ENCODE measurements around the gene BEST3. TPM values are rescaled to one million over a fixed set of nuclear protein-coding genes. Genes with fewer than 3 reads are reported as not detected.

The BEST3 gene
- total and polyA plus RNA-seq, 2 experiments from 2014 or later: not detected

DNA sequence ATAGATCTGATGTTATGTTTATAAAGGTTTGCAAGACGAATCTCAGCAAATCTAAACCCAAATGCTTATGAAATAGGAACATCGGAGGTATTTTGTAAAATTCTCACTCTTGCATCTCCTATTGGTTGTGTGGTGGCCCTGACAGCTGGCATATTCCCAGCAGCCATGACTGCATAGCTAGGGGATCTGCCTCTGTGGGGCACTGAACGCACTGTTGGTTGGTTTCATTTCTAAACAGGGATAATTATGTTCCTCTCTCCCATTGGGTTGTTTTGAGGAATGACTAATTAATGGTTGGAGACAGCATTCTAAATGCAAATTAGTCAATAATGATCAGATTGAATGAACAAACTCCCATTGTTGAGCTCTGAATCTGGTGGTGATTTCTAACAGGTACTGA lies 2.7 kb upstream of the BEST3 start:
- H3K27ac ChIP-seq (ENCODE audit: low read depth): no peak overlapping the region
- H3K4me1 ChIP-seq (ENCODE audit: insufficient read depth): no peaks in the 10 kb centered on the region
- no peak overlapping the region for H3K4me3 ChIP-seq
- no peaks in the 10 kb centered on the region for H4K20me1 ChIP-seq (replicated peaks; ENCODE audit: insufficient read depth)
- TF ChIP-seq POLR2AphosphoS5 (IDR thresholded peaks at IDR 0.05; ENCODE audit: low read depth) (no peak), STAT1 (IDR thresholded peaks at IDR 0.05; ENCODE audit: unreplicated experiment) (no peak), NANOG (IDR thresholded peaks at IDR 0.05; ENCODE audit: borderline replicate concordance) (no peak)
- no peaks in the 10 kb centered on the region for H3K27me3 ChIP-seq (ENCODE audit: insufficient read depth)
- peak overlapping the region; percentile 53; the same call in 1 of the 2 replicates for H2AFZ ChIP-seq
- Mint-ChIP-seq H3K4me1 (peaks cover 3% of the 10 kb centered on the region; the same call in 1 of the 3 replicates), H3K36me3 (ENCODE audit: low read depth) (no peaks in the 10 kb centered on the region), H3K4me3 (no peak overlapping the region), H3K27ac (no peak overlapping the region), H3K9me3 (no peaks in the 10 kb centered on the region; the same call in 2 of the 3 replicates), H3K27me3 (ENCODE audit: insufficient read depth, low read depth, poor library complexity) (peaks cover 4% of the 10 kb centered on the region)
- no peak for DNase-seq (ENCODE audit: low spot score)
- H3F3A ChIP-seq (replicated peaks; ENCODE audit: low read depth): no peaks in the 10 kb centered on the region
- H3K79me2 ChIP-seq (replicated peaks; ENCODE audit: insufficient read depth): no peaks in the 10 kb centered on the region
- H3K4me2 ChIP-seq: no peak overlapping the region
- H3K36me3 ChIP-seq (ENCODE audit: insufficient read depth): no peaks in the 10 kb centered on the region
- no peak for ATAC-seq
- H3K9me2 ChIP-seq (ENCODE audit: insufficient read depth): no peaks in the 10 kb centered on the region

DNA sequence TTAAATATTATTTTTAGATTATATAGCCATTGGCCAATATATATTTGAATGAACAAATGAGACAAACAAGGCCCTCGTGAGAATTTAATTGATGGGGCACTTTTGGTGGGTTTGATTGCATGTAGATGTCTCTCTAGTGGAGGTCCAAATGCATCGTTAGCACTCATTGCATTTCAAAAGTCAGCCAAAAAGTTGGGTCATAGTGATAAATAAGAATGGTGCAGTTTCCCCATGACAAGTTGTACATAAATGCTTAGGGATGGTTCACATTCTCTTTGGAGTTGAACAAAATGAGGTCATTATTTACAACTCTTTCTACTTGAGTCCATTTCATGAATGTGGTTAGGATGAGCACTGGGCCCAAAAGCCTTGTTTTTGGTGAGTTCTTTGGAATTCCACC lies 1.0 kb downstream of the BEST3 start:
- Histone ChIP-seq H3K9me2 (ENCODE audit: insufficient read depth) (no peaks in the 10 kb centered on the region), H3F3A (replicated peaks; ENCODE audit: low read depth) (no peaks in the 10 kb centered on the region), H4K20me1 (replicated peaks; ENCODE audit: insufficient read depth) (no peaks in the 10 kb centered on the region), H3K27me3 (ENCODE audit: insufficient read depth) (no peaks in the 10 kb centered on the region), H3K79me2 (replicated peaks; ENCODE audit: insufficient read depth) (no peaks in the 10 kb centered on the region), H3K4me1 (ENCODE audit: insufficient read depth) (no peaks in the 10 kb centered on the region), H3K36me3 (ENCODE audit: insufficient read depth) (no peaks in the 10 kb centered on the region), H3K4me3 (no peak overlapping the region), H3K4me2 (no peak overlapping the region), H3K27ac (ENCODE audit: low read depth) (no peak overlapping the region), H2AFZ (no peak overlapping the region)
- Mint-ChIP-seq H3K36me3 (ENCODE audit: low read depth) (no peaks in the 10 kb centered on the region), H3K4me1 (peaks cover 3% of the 10 kb centered on the region; the same call in 1 of the 3 replicates), H3K4me3 (no peak overlapping the region), H3K9me3 (no peaks in the 10 kb centered on the region), H3K27ac (no peak overlapping the region), H3K27me3 (ENCODE audit: insufficient read depth, low read depth, poor library complexity) (peaks cover 2% of the 10 kb centered on the region)
- ATAC-seq (no peak), DNase-seq (ENCODE audit: low spot score) (no peak)
- TF ChIP-seq, protein P1, sequence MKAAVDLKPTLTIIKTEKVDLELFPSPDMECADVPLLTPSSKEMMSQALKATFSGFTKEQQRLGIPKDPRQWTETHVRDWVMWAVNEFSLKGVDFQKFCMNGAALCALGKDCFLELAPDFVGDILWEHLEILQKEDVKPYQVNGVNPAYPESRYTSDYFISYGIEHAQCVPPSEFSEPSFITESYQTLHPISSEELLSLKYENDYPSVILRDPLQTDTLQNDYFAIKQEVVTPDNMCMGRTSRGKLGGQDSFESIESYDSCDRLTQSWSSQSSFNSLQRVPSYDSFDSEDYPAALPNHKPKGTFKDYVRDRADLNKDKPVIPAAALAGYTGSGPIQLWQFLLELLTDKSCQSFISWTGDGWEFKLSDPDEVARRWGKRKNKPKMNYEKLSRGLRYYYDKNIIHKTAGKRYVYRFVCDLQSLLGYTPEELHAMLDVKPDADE (IDR thresholded peaks at IDR 0.05): no peak

DNA sequence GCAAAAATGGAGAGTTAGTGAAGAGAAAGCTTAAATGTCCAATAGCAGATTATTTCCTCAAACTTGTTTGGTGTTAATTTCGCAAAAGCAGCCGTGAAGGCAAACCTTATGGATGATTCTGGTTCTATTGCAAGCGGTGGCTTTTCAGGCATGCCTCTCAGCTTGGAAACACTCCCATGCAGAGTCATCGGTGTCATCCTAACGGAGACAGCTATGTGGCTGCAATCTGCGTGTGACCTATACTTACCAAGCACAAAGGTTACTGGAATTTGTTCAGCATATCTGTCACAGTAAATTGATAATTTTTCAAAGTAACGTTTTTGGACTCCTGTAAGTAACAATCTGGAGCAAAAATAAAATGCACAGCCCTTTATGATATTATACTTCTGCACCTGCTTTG lies 5.0 kb downstream of the BEST3 start:
- no peak for DNase-seq (ENCODE audit: low spot score)
- Histone ChIP-seq H3K9me2 (ENCODE audit: insufficient read depth) (no peaks in the 10 kb centered on the region), H3K4me3 (no peak overlapping the region), H2AFZ (peak overlapping the region; percentile 49), H3K27me3 (ENCODE audit: insufficient read depth) (no peaks in the 10 kb centered on the region), H4K20me1 (replicated peaks; ENCODE audit: insufficient read depth) (no peaks in the 10 kb centered on the region), H3F3A (replicated peaks; ENCODE audit: low read depth) (no peaks in the 10 kb centered on the region), H3K4me1 (ENCODE audit: insufficient read depth) (peaks cover 13% of the 10 kb centered on the region), H3K27ac (ENCODE audit: low read depth) (no peak overlapping the region), H3K4me2 (no peak overlapping the region), H3K36me3 (ENCODE audit: insufficient read depth) (no peaks in the 10 kb centered on the region), H3K79me2 (replicated peaks; ENCODE audit: insufficient read depth) (no peaks in the 10 kb centered on the region)
- H3K9me3 Mint-ChIP-seq: no peaks in the 10 kb centered on the region
- H3K27me3 Mint-ChIP-seq (ENCODE audit: insufficient read depth, low read depth, poor library complexity): no peaks in the 10 kb centered on the region
- no peaks in the 10 kb centered on the region for H3K36me3 Mint-ChIP-seq (ENCODE audit: low read depth)
- no peak overlapping the region for H3K4me3 Mint-ChIP-seq
- peaks cover 16% of the 10 kb centered on the region for H3K4me1 Mint-ChIP-seq
- no peak for ATAC-seq
- no peak overlapping the region for H3K27ac Mint-ChIP-seq
- TF ChIP-seq, protein P2, sequence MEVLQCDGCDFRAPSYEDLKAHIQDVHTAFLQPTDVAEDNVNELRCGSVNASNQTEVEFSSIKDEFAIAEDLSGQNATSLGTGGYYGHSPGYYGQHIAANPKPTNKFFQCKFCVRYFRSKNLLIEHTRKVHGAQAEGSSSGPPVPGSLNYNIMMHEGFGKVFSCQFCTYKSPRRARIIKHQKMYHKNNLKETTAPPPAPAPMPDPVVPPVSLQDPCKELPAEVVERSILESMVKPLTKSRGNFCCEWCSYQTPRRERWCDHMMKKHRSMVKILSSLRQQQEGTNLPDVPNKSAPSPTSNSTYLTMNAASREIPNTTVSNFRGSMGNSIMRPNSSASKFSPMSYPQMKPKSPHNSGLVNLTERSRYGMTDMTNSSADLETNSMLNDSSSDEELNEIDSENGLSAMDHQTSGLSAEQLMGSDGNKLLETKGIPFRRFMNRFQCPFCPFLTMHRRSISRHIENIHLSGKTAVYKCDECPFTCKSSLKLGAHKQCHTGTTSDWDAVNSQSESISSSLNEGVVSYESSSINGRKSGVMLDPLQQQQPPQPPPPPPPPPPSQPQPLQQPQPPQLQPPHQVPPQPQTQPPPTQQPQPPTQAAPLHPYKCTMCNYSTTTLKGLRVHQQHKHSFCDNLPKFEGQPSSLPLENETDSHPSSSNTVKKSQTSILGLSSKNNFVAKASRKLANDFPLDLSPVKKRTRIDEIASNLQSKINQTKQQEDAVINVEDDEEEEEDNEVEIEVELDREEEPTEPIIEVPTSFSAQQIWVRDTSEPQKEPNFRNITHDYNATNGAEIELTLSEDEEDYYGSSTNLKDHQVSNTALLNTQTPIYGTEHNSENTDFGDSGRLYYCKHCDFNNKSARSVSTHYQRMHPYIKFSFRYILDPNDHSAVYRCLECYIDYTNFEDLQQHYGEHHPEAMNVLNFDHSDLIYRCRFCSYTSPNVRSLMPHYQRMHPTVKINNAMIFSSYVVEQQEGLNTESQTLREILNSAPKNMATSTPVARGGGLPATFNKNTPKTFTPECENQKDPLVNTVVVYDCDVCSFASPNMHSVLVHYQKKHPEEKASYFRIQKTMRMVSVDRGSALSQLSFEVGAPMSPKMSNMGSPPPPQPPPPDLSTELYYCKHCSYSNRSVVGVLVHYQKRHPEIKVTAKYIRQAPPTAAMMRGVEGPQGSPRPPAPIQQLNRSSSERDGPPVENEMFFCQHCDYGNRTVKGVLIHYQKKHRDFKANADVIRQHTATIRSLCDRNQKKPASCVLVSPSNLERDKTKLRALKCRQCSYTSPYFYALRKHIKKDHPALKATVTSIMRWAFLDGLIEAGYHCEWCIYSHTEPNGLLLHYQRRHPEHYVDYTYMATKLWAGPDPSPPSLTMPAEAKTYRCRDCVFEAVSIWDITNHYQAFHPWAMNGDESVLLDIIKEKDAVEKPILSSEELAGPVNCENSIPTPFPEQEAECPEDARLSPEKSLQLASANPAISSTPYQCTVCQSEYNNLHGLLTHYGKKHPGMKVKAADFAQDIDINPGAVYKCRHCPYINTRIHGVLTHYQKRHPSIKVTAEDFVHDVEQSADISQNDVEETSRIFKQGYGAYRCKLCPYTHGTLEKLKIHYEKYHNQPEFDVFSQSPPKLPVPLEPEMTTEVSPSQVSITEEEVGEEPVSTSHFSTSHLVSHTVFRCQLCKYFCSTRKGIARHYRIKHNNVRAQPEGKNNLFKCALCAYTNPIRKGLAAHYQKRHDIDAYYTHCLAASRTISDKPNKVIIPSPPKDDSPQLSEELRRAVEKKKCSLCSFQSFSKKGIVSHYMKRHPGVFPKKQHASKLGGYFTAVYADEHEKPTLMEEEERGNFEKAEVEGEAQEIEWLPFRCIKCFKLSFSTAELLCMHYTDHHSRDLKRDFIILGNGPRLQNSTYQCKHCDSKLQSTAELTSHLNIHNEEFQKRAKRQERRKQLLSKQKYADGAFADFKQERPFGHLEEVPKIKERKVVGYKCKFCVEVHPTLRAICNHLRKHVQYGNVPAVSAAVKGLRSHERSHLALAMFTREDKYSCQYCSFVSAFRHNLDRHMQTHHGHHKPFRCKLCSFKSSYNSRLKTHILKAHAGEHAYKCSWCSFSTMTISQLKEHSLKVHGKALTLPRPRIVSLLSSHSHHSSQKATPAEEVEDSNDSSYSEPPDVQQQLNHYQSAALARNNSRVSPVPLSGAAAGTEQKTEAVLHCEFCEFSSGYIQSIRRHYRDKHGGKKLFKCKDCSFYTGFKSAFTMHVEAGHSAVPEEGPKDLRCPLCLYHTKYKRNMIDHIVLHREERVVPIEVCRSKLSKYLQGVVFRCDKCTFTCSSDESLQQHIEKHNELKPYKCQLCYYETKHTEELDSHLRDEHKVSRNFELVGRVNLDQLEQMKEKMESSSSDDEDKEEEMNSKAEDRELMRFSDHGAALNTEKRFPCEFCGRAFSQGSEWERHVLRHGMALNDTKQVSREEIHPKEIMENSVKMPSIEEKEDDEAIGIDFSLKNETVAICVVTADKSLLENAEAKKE (CRISPR knock-in tag; IDR thresholded peaks at IDR 0.05): no peak
- TF ChIP-seq ZNF114 (CRISPR knock-in tag; IDR thresholded peaks at IDR 0.05): no peak
- TF ChIP-seq, protein P1 (IDR thresholded peaks at IDR 0.05): no peak
- no peak for TF ChIP-seq EZH2phosphoT487 (IDR thresholded peaks at IDR 0.05; ENCODE audit: unreplicated experiment)
- TF ChIP-seq ZNF331 (CRISPR knock-in tag; IDR thresholded peaks at IDR 0.05; ENCODE audit: low read depth): no peak
- no peak for TF ChIP-seq POLR2AphosphoS5 (IDR thresholded peaks at IDR 0.05; ENCODE audit: low read depth)
- no peak for TF ChIP-seq STAT1 (IDR thresholded peaks at IDR 0.05; ENCODE audit: unreplicated experiment)
- no peak for TF ChIP-seq EZH2 (IDR thresholded peaks at IDR 0.05; ENCODE audit: low read depth, unreplicated experiment)

All from GM23338 (cell line).